Measurements from ENCODE around the gene CDCA7L.

DNA sequence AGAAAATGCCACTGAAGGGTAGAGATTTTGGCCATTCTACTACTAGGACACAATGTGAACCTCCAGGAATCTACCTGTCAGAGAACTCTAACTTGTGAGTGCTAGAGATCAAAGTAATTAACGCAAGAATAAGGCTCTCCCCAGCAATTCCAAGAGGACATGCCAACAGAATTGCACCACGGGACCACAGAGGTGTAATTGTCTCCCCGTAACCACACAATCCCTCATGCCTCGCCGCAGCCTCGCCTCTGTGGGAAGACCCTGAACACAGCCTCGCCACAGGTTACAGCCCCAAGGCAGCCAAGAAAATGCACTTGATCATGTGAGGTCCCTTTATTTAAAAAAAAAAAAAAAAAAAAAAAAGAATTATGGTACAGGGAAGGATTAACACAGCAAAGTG is 29.5 kb downstream of the CDCA7L start:
- TF ChIP-seq CTCF (IDR thresholded peaks at IDR 0.05) (no peak), POLR2A (IDR thresholded peaks at IDR 0.05) (no peak)
